Measurements from ENCODE around the gene ALDH3A2. TPM values are rescaled to one million over a fixed set of nuclear protein-coding genes. Genes with fewer than 3 reads are reported as not detected.

ALDH3A2 gene
- total and polyA plus RNA-seq, 2 of the 8 experiments (the other 6 are each of a cell fraction or from before 2014, with no cell fraction given), result 20.6 to 72.9 TPM

GRCh38 chr17:19703106-19703827 is 54.7 kb downstream of the ALDH3A2 start:
- Histone ChIP-seq H3K4me2 (ENCODE audit: insufficient read depth in 1 of 2, low read depth in 2 of 2, low read length in 2 of 2) (no peak overlapping the region), H3K27me3 (replicated peaks in 1 of 4; ENCODE audit: control insufficient read depth in 3 of 4, extremely low read depth in 1 of 4, insufficient read depth in 3 of 4, low read length in 3 of 4) (no peaks in the 10 kb centered on the region), H3K4me1 (replicated peaks in 1 of 4; ENCODE audit: control insufficient read depth in 3 of 4, insufficient read depth in 4 of 4, low read length in 3 of 4) (peaks cover 9 to 31% (median 20%) of the 10 kb centered on the region in 4 experiments), H3K56ac (replicated peaks; ENCODE audit: insufficient read length, low read depth, low read length) (no peak overlapping the region), H3K23ac (ENCODE audit: insufficient read length) (no peak overlapping the region), H4K5ac (ENCODE audit: insufficient read length, low read depth, low read length) (no peak overlapping the region), H4K8ac (ENCODE audit: extremely low read depth, insufficient read depth, low read length) (no peak overlapping the region), H3K14ac (ENCODE audit: insufficient read length) (no peak overlapping the region), H3K4me3 (ENCODE audit: extremely low read depth in 1 of 4, insufficient read depth in 2 of 4, low read depth in 3 of 4, low read length in 4 of 4) (no peak overlapping the region), H3K79me1 (ENCODE audit: low read depth, low read length) (no peaks in the 10 kb centered on the region), H2BK20ac (ENCODE audit: low read length) (no peak overlapping the region), H3K9me3 (ENCODE audit: insufficient read depth in 2 of 2, low read depth in 1 of 2, low read length in 1 of 2) (no peaks in the 10 kb centered on the region), H3K4ac (replicated peaks; ENCODE audit: insufficient read length, low read depth, low read length) (peak overlapping the region; percentile 2), H3K27ac (ENCODE audit: low read depth, low read length) (no peak overlapping the region), H3K9ac (replicated peaks in 1 of 4; ENCODE audit: extremely low read depth in 1 of 4, low read depth in 3 of 4, low read length in 3 of 4) (no peak overlapping the region; a peak in 2 of 7 replicates), H2BK12ac (ENCODE audit: low read depth, low read length) (peak overlapping the region; percentile 76; the same call in 1 of the 2 replicates), H2BK15ac (ENCODE audit: low read length) (no peak overlapping the region), H4K91ac (replicated peaks; ENCODE audit: insufficient read length, low read length) (no peak overlapping the region), H3K18ac (ENCODE audit: extremely low read depth, low read length) (no peak overlapping the region), H3K79me2 (ENCODE audit: control insufficient read depth in 1 of 2, insufficient read depth in 2 of 2, low read length in 2 of 2) (no peaks in the 10 kb centered on the region), H2BK5ac (ENCODE audit: low read depth, low read length) (peak overlapping the region; percentile 61), H4K20me1 (replicated peaks in 1 of 2; ENCODE audit: control insufficient read depth in 1 of 2, insufficient read depth in 2 of 2, low read length in 2 of 2) (no peaks in the 10 kb centered on the region), H3K23me2 (ENCODE audit: low read depth, low read length) (no peaks in the 10 kb centered on the region), H3K36me3 (ENCODE audit: control insufficient read depth in 2 of 4, insufficient read depth in 4 of 4, low read length in 3 of 4) (no peaks in the 10 kb centered on the region), H2AFZ (ENCODE audit: low read length) (no peak overlapping the region), H2BK120ac (replicated peaks; ENCODE audit: low read depth, low read length) (no peak overlapping the region), H2AK5ac (ENCODE audit: low read depth, low read length) (no peak overlapping the region)
- POLR2A ChIA-PET (ENCODE audit: partially characterized antibody), result interaction anchor here (1.2 kb wide), 1 partner anchor 56 kb away, joined by 3 read pairs; no protein-coding TSS in a partner anchor
- 77% methylated on average over 10 of the region's 10 CpGs; no CpG with 5 or more reads in 1 of the 2 experiments for WGBS, 2 experiments (ENCODE audit: extremely low coverage in 1 of 2, insufficient coverage in 1 of 2, insufficient read length in 1 of 2, insufficient replicate concordance in 2 of 2, low coverage in 1 of 2, low lambda C conversion rate in 2 of 2, missing lambda C conversion rate in 1 of 2)
- no peak for FAIRE-seq
- DNase-seq (ENCODE audit: low read depth in 1 of 2, low spot score in 2 of 2), result no peak
- TF ChIP-seq SP1 (IDR thresholded peaks at IDR 0.05; ENCODE audit: low read depth, low read length), result no peak
- TF ChIP-seq KDM1A (IDR thresholded peaks at IDR 0.05; ENCODE audit: borderline replicate concordance, low read length), result no peak
- no peak for TF ChIP-seq SUZ12 (IDR thresholded peaks at IDR 0.05; ENCODE audit: low read length)
- CTCF ChIA-PET (ENCODE audit: partially characterized antibody), result interaction anchor here (0.8 to 2.6 kb wide), 3 partner anchors 15 to 42 kb away, joined by 3 to 11 read pairs (median 4); no protein-coding TSS in a partner anchor

All from H1 (cell line).